KG1 (cell line): ENCODE data around the gene MT1HL1.
"Not testable (repeated sequence)": the region's sequence is repeated elsewhere in the genome, so short reads cannot be mapped to it uniquely, and the experiment has no call there.

Experiments used
- DNase-seq: peaks from one replicate; lab custom pipeline; 2025; lab: John Stamatoyannopoulos, UW

The MT1HL1 gene

GRCh38 chr1:236978740-236979139 is 25.5 kb downstream of the MT1HL1 start:
- DNase-seq, result no peak

GRCh38 chr1:236975461-236975860 is 28.8 kb downstream of the MT1HL1 start:
- DNase-seq, result no peak

- not testable (repeated sequence) for DNase-seq
Measured at GRCh38 chr1:236974025-236974424, 30.2 kb downstream of the MT1HL1 start.

- no peak for DNase-seq
Measured at GRCh38 chr1:236966636-236967035, 37.6 kb downstream of the MT1HL1 start.

GRCh38 chr1:236963920-236964319 is 40.3 kb downstream of the MT1HL1 start:
- no peak for DNase-seq

- no peak for DNase-seq
Measured at GRCh38 chr1:236959112-236959511, 45.1 kb downstream of the MT1HL1 start.

- DNase-seq, result no peak
Measured at GRCh38 chr1:236957235-236957634, 47.0 kb downstream of the MT1HL1 start.
